Measurements from ENCODE around the gene ANTXR1. TPM values are rescaled to one million over a fixed set of nuclear protein-coding genes. Genes with fewer than 3 reads are reported as not detected.

ANTXR1 gene
- total and polyA plus RNA-seq, 2 experiments from 2014 or later: 24.0 to 36.0 TPM

GRCh38 chr2:69116438-69116837 is 103.5 kb downstream of the ANTXR1 start:
- no peak for DNase-seq (ENCODE audit: low read depth in 1 of 2, low spot score in 1 of 2)
- TF ChIP-seq CTCF (IDR thresholded peaks at IDR 0.05; ENCODE audit: low read depth, low read length): no peak
- Histone ChIP-seq H3K27ac (no peak overlapping the region), H3K27me3 (no peaks in the 10 kb centered on the region), H3K4me1 (ENCODE audit: low read depth) (peaks cover 7% of the 10 kb centered on the region), H3K9me3 (ENCODE audit: low read depth) (no peaks in the 10 kb centered on the region), H3K36me3 (no peaks in the 10 kb centered on the region), H3K4me3 (no peak overlapping the region)

GRCh38 chr2:69118609-69119008 is 105.6 kb downstream of the ANTXR1 start:
- Histone ChIP-seq H3K27me3 (no peaks in the 10 kb centered on the region), H3K9me3 (ENCODE audit: low read depth) (no peaks in the 10 kb centered on the region), H3K36me3 (no peaks in the 10 kb centered on the region), H3K27ac (no peak overlapping the region), H3K4me3 (no peak overlapping the region), H3K4me1 (ENCODE audit: low read depth) (peaks cover 16% of the 10 kb centered on the region)
- TF ChIP-seq CTCF (IDR thresholded peaks at IDR 0.05; ENCODE audit: low read depth, low read length): no peak
- DNase-seq (ENCODE audit: low read depth in 1 of 2, low spot score in 1 of 2): peak in 1 of 2 donors; percentile 27

GRCh38 chr2:69119104-69119894 is 106.3 kb downstream of the ANTXR1 start:
- no peaks in the 10 kb centered on the region for H3K9me3 ChIP-seq (ENCODE audit: low read depth)
- TF ChIP-seq CTCF (IDR thresholded peaks at IDR 0.05; ENCODE audit: low read depth, low read length): no peak
- peaks cover 23% of the 10 kb centered on the region for H3K4me1 ChIP-seq (ENCODE audit: low read depth)
- no peaks in the 10 kb centered on the region for H3K36me3 ChIP-seq
- no peaks in the 10 kb centered on the region for H3K27me3 ChIP-seq
- peak in 1 of 2 donors; percentile 30 for DNase-seq (ENCODE audit: low read depth in 1 of 2, low spot score in 1 of 2)
- H3K4me3 ChIP-seq: no peak overlapping the region
- no peak overlapping the region for H3K27ac ChIP-seq

GRCh38 chr2:69122271-69122670 is 109.3 kb downstream of the ANTXR1 start:
- Histone ChIP-seq H3K27ac (no peak overlapping the region), H3K36me3 (no peaks in the 10 kb centered on the region)
- DNase-seq (ENCODE audit: low read depth in 1 of 2, low spot score in 1 of 2): peak in 1 of 2 donors; percentile 68

GRCh38 chr2:69123182-69123581 is 110.2 kb downstream of the ANTXR1 start:
- Histone ChIP-seq H3K27me3 (no peaks in the 10 kb centered on the region), H3K27ac (no peak overlapping the region), H3K9me3 (ENCODE audit: low read depth) (no peaks in the 10 kb centered on the region), H3K4me3 (no peak overlapping the region), H3K36me3 (no peaks in the 10 kb centered on the region), H3K4me1 (ENCODE audit: low read depth) (peaks cover 29% of the 10 kb centered on the region)
- DNase-seq (ENCODE audit: low read depth in 1 of 2, low spot score in 1 of 2): peak in 1 of 2 donors; percentile 82
- TF ChIP-seq CTCF (IDR thresholded peaks at IDR 0.05; ENCODE audit: low read depth, low read length): no peak

More at GRCh38 chr2:69122271-69122670, 109.3 kb downstream of the ANTXR1 start:
- TF ChIP-seq CTCF (IDR thresholded peaks at IDR 0.05; ENCODE audit: low read depth, low read length): no peak
- Histone ChIP-seq H3K4me3 (no peak overlapping the region), H3K4me1 (ENCODE audit: low read depth) (peaks cover 29% of the 10 kb centered on the region), H3K27me3 (no peaks in the 10 kb centered on the region), H3K9me3 (ENCODE audit: low read depth) (no peaks in the 10 kb centered on the region)
